ENCODE measurements around the gene RNF187. TPM values are rescaled to one million over a fixed set of nuclear protein-coding genes. Genes with fewer than 3 reads are reported as not detected.

RNF187 gene
- total RNA-seq, 1 experiment from 2014 or later, result 137 TPM

DNA sequence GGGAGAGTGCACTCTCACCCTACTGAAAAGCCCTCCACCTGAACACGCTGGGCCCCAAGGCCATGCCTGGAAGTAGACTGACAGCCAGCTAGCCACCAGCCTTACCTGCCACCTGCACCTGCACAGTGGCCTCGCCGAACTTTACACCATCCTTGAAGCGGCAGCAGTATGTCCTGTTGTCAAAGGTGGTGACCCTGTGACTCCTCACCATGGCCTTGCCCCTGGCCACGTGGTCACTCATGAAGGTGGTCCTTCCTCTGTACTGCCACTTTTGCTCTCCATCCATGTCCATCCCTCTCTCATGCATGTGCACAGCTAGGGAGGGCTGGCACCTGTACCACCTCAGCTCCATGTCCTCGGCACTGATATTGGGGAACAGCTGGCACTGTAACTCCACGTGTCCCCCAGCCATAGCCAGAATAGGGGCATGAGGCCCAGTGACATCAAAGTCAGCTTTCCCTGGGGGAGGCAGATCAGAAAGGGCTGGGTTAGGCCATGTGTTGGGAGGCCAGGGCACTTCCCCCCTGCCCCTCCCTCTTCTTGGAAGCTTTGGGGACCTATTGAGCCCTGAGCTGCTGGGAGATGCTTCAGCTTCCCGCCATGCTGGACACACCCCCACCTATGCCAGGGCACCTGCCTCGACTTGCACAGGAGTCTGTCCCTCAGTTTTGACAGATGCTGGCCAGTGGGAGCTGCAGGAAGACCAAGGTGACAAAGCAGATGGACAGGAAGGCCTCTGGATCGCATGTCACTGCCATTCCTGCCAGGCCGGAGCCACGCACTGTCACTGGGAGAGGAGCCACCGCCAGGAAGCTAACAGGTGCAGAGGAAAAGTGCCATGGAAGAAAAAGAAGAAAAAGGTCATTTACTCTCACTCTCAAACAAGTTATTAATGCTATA, 24.6 kb downstream of the RNF187 start:
- H3K27ac ChIP-seq (ENCODE audit: low read depth, low read length), result no peak overlapping the region
- H3K36me3 ChIP-seq (ENCODE audit: control insufficient read depth in 1 of 2, insufficient read depth in 2 of 2, low read length in 2 of 2), result no peaks in the 10 kb centered on the region
- no peak overlapping the region for H2AFZ ChIP-seq (ENCODE audit: low read depth, low read length, poor library complexity, severe bottlenecking)
- ChIA-PET CTCF (no interaction called here), RAD21 (ENCODE audit: low non-redundant PET in 1 of 2, low total read pairs in 2 of 2, uncharacterized antibody in 2 of 2, unreplicated experiment in 2 of 2) (no interaction called here), POLR2A (no interaction called here)
- peaks cover 12% of the 10 kb centered on the region for H3K27me3 ChIP-seq (ENCODE audit: insufficient read depth, low read length)
- ATAC-seq (no peak), DNase-seq (ENCODE audit: low read depth, low spot score) (no peak)
- H3K4me3 ChIP-seq (replicated peaks in 1 of 2; ENCODE audit: low read depth in 1 of 2, low read length in 2 of 2), result no peak overlapping the region
- H3K4me2 ChIP-seq (ENCODE audit: low read length), result no peak overlapping the region
- H4K20me1 ChIP-seq (ENCODE audit: insufficient read depth), result no peaks in the 10 kb centered on the region
- no peaks in the 10 kb centered on the region for H3K9me2 ChIP-seq (ENCODE audit: insufficient read depth)
- BruUV-seq (replicated peaks), result no TSS peak
- no peak overlapping the region for H3K9ac ChIP-seq (ENCODE audit: low read length)
- no peaks in the 10 kb centered on the region for H3K4me1 ChIP-seq (ENCODE audit: control insufficient read depth in 1 of 2, insufficient read depth in 2 of 2, low read length in 2 of 2)
- intact Hi-C loops (cut with micrococcal nuclease), result no loop called here
- no peaks in the 10 kb centered on the region for H3K79me2 ChIP-seq (ENCODE audit: insufficient read depth, low read length)
- H3K9me3 ChIP-seq (ENCODE audit: control insufficient read depth in 1 of 2, insufficient read depth in 1 of 2, low read depth in 1 of 2, low read length in 2 of 2), result no peaks in the 10 kb centered on the region
- TF ChIP-seq EGR1 (IDR thresholded peaks at IDR 0.05; ENCODE audit: low read depth) (no peak), EZH2phosphoT487 (IDR thresholded peaks at IDR 0.05; ENCODE audit: borderline replicate concordance) (no peak), POLR2A (IDR thresholded peaks at IDR 0.05; ENCODE audit: borderline replicate concordance, extremely low read depth, insufficient read depth, insufficient read length) (no peak), CEBPB (IDR thresholded peaks at IDR 0.05; ENCODE audit: low read depth) (no peak), POLR2AphosphoS5 (IDR thresholded peaks at IDR 0.05; ENCODE audit: low read depth, low read length) (no peak), JUND (IDR thresholded peaks at IDR 0.05) (no peak), RAD21 (IDR thresholded peaks at IDR 0.05; ENCODE audit: low read depth) (no peak), EZH2 (IDR thresholded peaks at IDR 0.05) (no peak)
- TF ChIP-seq, protein P1, sequence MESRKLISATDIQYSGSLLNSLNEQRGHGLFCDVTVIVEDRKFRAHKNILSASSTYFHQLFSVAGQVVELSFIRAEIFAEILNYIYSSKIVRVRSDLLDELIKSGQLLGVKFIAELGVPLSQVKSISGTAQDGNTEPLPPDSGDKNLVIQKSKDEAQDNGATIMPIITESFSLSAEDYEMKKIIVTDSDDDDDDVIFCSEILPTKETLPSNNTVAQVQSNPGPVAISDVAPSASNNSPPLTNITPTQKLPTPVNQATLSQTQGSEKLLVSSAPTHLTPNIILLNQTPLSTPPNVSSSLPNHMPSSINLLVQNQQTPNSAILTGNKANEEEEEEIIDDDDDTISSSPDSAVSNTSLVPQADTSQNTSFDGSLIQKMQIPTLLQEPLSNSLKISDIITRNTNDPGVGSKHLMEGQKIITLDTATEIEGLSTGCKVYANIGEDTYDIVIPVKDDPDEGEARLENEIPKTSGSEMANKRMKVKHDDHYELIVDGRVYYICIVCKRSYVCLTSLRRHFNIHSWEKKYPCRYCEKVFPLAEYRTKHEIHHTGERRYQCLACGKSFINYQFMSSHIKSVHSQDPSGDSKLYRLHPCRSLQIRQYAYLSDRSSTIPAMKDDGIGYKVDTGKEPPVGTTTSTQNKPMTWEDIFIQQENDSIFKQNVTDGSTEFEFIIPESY (IDR thresholded peaks at IDR 0.05; ENCODE audit: extremely low read depth, insufficient replicate concordance, low read length), result no peak
- TF ChIP-seq, protein P2, sequence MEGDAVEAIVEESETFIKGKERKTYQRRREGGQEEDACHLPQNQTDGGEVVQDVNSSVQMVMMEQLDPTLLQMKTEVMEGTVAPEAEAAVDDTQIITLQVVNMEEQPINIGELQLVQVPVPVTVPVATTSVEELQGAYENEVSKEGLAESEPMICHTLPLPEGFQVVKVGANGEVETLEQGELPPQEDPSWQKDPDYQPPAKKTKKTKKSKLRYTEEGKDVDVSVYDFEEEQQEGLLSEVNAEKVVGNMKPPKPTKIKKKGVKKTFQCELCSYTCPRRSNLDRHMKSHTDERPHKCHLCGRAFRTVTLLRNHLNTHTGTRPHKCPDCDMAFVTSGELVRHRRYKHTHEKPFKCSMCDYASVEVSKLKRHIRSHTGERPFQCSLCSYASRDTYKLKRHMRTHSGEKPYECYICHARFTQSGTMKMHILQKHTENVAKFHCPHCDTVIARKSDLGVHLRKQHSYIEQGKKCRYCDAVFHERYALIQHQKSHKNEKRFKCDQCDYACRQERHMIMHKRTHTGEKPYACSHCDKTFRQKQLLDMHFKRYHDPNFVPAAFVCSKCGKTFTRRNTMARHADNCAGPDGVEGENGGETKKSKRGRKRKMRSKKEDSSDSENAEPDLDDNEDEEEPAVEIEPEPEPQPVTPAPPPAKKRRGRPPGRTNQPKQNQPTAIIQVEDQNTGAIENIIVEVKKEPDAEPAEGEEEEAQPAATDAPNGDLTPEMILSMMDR (IDR thresholded peaks at IDR 0.05 in 2 of 3, conservative IDR thresholded peaks at IDR 0.05 in 1 of 3; ENCODE audit: borderline replicate concordance in 1 of 3, insufficient read depth in 1 of 3, low read depth in 2 of 3, low read length in 2 of 3), result no peak

Data from HCT116 (cell line).